HCT116 (cell line): ENCODE measurements around the gene PSMD11. TPM values are rescaled to one million over a fixed set of nuclear protein-coding genes. Genes with fewer than 3 reads are reported as not detected.

Experiments
- ATAC-seq: fragments of 200-7000 bp; cut with Tn5 transposase; 2 replicates; pipeline ENCODE4 v1.9.1; 2020; ENCODE audit warnings: mild to moderate bottlenecking, moderate library complexity
- BruUV-seq: library from RNA; stranded (reverse); fragments of 400-500 nt; replicated peaks from 2 replicates; lab custom pipeline; 2021; lab: Mats Ljungman, UMichigan
- CTCF ChIA-PET: fragments of 300-600 bp; sonication (Branson Sonifier 250); formaldehyde crosslinking; loops from one replicate; lab custom pipeline; 2021; ENCODE audit warnings: antibody characterized with exemption; lab: Charles Lee
- POLR2A ChIA-PET: fragments of 300-600, 350-600 bp; sonication (Branson Sonifier 250); formaldehyde crosslinking; loops from one replicate; lab custom pipeline; 2021; ENCODE audit warnings: antibody characterized with exemption; lab: Charles Lee
- RAD21 ChIA-PET, 2 experiments: fragments of 300-600 bp; sonication (Branson Sonifier 250); formaldehyde crosslinking; loops; one replicate each; lab custom pipeline; 2023; ENCODE audit warnings: low total read pairs in 2 of 2; ENCODE audit not compliant: uncharacterized antibody in 2 of 2, unreplicated experiment in 2 of 2, low non-redundant PET in 1 of 2; lab: Charles Lee
- DNase-seq: peaks from one replicate; pipeline ENCODE4 v3.0.0-alpha.2; 2010; ENCODE audit warnings: low read depth, low spot score
- H2AFZ ChIP-seq: fragments of 200-600 bp; shearing (Covaris generic), sonication (generic); 2 replicates; pipeline ENCODE4 v1.6.1; 2017; ENCODE audit warnings: low read depth, mixed run types, mixed read lengths, antibody characterized with exemption, low read length; ENCODE audit not compliant: poor library complexity, severe bottlenecking
- H3K27ac ChIP-seq: 2 replicates; pipeline ENCODE4 v1.5.1; 2012; ENCODE audit warnings: low read depth, low read length
- H3K27me3 ChIP-seq: fragments of 200-600 bp; sonication (generic); 2 replicates; pipeline ENCODE4 v1.6.1; 2016; ENCODE audit warnings: mixed run types, low read length, mixed read lengths; ENCODE audit not compliant: insufficient read depth
- H3K36me3 ChIP-seq, 2 experiments: fragments of 200-500 bp in 1 of 2; fragments of 200-600 bp in 1 of 2; sonication (Bioruptor generic) in 1 of 2; sonication (generic) in 1 of 2; 2 replicates each; pipeline versions ENCODE4 v1.5.1 to v1.6.1; 2014 to 2016; ENCODE audit warnings: low read length in 2 of 2, inconsistent platforms in 1 of 2, mixed read lengths in 1 of 2, mixed run types in 1 of 2; ENCODE audit not compliant: insufficient read depth in 2 of 2, control insufficient read depth in 1 of 2
- H3K4me1 ChIP-seq, 2 experiments: fragments of 200-600 bp in 1 of 2; sonication (generic) in 1 of 2; 2 replicates each; pipeline versions ENCODE4 v1.5.1 to v1.6.1; 2012 to 2017; ENCODE audit warnings: low read length in 2 of 2, inconsistent platforms in 1 of 2, mild to moderate bottlenecking in 1 of 2, mixed read lengths in 1 of 2, mixed run types in 1 of 2, moderate library complexity in 1 of 2; ENCODE audit not compliant: insufficient read depth in 2 of 2, control insufficient read depth in 1 of 2
- H3K4me2 ChIP-seq: fragments of 200-600 bp; sonication (generic); 2 replicates; pipeline ENCODE4 v1.6.1; 2017; ENCODE audit warnings: mixed run types, low read length, mixed read lengths
- H3K4me3 ChIP-seq, 2 experiments: fragments of 200-600 bp in 1 of 2; sonication (generic) in 1 of 2; replicated peaks in 1 of 2; 2 replicates each; pipeline ENCODE4 v1.5.1; 2011 to 2016; ENCODE audit warnings: low read length in 2 of 2, control low read depth in 1 of 2, low read depth in 1 of 2, mild to moderate bottlenecking in 1 of 2, mixed read lengths in 1 of 2, mixed run types in 1 of 2
- H3K79me2 ChIP-seq: fragments of 200-600 bp; sonication (generic); 2 replicates; pipeline ENCODE4 v1.6.1; 2017; ENCODE audit warnings: mild to moderate bottlenecking, mixed run types, low read length, moderate library complexity, mixed read lengths; ENCODE audit not compliant: insufficient read depth
- H3K9ac ChIP-seq: fragments of 200-600 bp; sonication (generic); 2 replicates; pipeline ENCODE4 v1.6.1; 2016; ENCODE audit warnings: low read length, mixed read lengths
- H3K9me2 ChIP-seq: fragments of 200-600 bp; sonication (generic), shearing (Covaris generic); 2 replicates; pipeline ENCODE4 v1.6.1; 2017; ENCODE audit warnings: mixed run types, mild to moderate bottlenecking, moderate library complexity; ENCODE audit not compliant: insufficient read depth
- H3K9me3 ChIP-seq, 2 experiments: fragments of 200-500 bp in 1 of 2; fragments of 200-600 bp in 1 of 2; sonication (Bioruptor generic) in 1 of 2; sonication (generic) in 1 of 2; 2 replicates each; pipeline ENCODE4 v1.6.1; 2014 to 2017; ENCODE audit warnings: low read length in 2 of 2, mixed read lengths in 2 of 2, inconsistent platforms in 1 of 2, low read depth in 1 of 2, mild to moderate bottlenecking in 1 of 2, mixed run types in 1 of 2, moderate library complexity in 1 of 2; ENCODE audit not compliant: control insufficient read depth in 1 of 2, insufficient read depth in 1 of 2
- H4K20me1 ChIP-seq: fragments of 200-600 bp; sonication (generic), shearing (Covaris generic); 2 replicates; pipeline ENCODE4 v1.6.1; 2017; ENCODE audit warnings: mixed run types, mild to moderate bottlenecking, moderate library complexity; ENCODE audit not compliant: insufficient read depth
- CTCF ChIP-seq, 3 experiments: fragments of 200-600 bp in 1 of 3; sonication (generic) in 1 of 3; IDR thresholded peaks in 2 of 3; conservative IDR thresholded peaks in 1 of 3; 2 replicates each; pipeline ENCODE4 v1.5.1; 2012 to 2017; ENCODE audit warnings: low read depth in 2 of 3, low read length in 2 of 3, antibody characterized with exemption in 1 of 3, borderline replicate concordance in 1 of 3, control low read depth in 1 of 3, mild to moderate bottlenecking in 1 of 3, mixed read lengths in 1 of 3, mixed run types in 1 of 3, moderate library complexity in 1 of 3; ENCODE audit not compliant: insufficient read depth in 1 of 3
- EZH2phosphoT487 ChIP-seq: fragments of 200-600 bp; IDR thresholded peaks from 2 replicates; pipeline ENCODE4 v1.6.1; 2018; ENCODE audit warnings: antibody characterized with exemption, borderline replicate concordance
- MAX ChIP-seq: IDR thresholded peaks from 2 replicates; pipeline ENCODE4 v1.6.1; 2012
- POLR2AphosphoS5 ChIP-seq: IDR thresholded peaks from 2 replicates; pipeline ENCODE4 v1.6.1; 2011; ENCODE audit warnings: mild to moderate bottlenecking, low read depth, low read length, moderate library complexity
- SIN3A ChIP-seq: IDR thresholded peaks from 2 replicates; pipeline ENCODE4 v1.6.1; 2012; ENCODE audit warnings: low read depth
- YY1 ChIP-seq: IDR thresholded peaks from 2 replicates; pipeline ENCODE4 v1.6.1; 2011; ENCODE audit warnings: low read length, low read depth, moderate library complexity, mild to moderate bottlenecking; ENCODE audit not compliant: insufficient replicate concordance; ENCODE audit errors: extremely low read depth
- intact Hi-C: fragments of 100-400 bp; cut with micrococcal nuclease; formaldehyde crosslinking; loops from 2 replicates; pipeline ENCODE4 v1.10.0; 2022
- total RNA-seq: library from RNA; stranded (reverse); gene quantifications from one replicate; pipeline ENCODE4 v1.2.1, GENCODE V29; 2021; ENCODE audit not compliant: unreplicated experiment

PSMD11 gene
- total RNA-seq, 1 experiment from 2014 or later: 143 TPM

GRCh38 chr17:32502710-32503109 is 58.4 kb downstream of the PSMD11 start:
- no peaks in the 10 kb centered on the region for H3K36me3 ChIP-seq
- H3K79me2 ChIP-seq: no peaks in the 10 kb centered on the region
- RAD21 ChIA-PET: no interaction called here
- CTCF ChIA-PET: no interaction called here
- H3K4me3 ChIP-seq: no peak overlapping the region
- BruUV-seq: no TSS peak
- no peak for TF ChIP-seq EZH2phosphoT487
- no peak for TF ChIP-seq POLR2AphosphoS5
- no peak for TF ChIP-seq SIN3A
- no peak for TF ChIP-seq CTCF (IDR thresholded peaks at IDR 0.05 in 2 of 3, conservative IDR thresholded peaks at IDR 0.05 in 1 of 3; ENCODE audit: borderline replicate concordance in 1 of 3, insufficient read depth in 1 of 3, low read depth in 2 of 3, low read length in 2 of 3)
- TF ChIP-seq YY1: no peak
- no peak for TF ChIP-seq MAX
- H3K4me2 ChIP-seq: peak overlapping the region; percentile 72
- DNase-seq (no peak), ATAC-seq (no peak)
- no peaks in the 10 kb centered on the region for H3K9me2 ChIP-seq
- H4K20me1 ChIP-seq: no peaks in the 10 kb centered on the region
- H3K4me1 ChIP-seq: peaks cover 27 to 36% of the 10 kb centered on the region in 2 experiments
- H3K27me3 ChIP-seq: no peaks in the 10 kb centered on the region
- no peaks in the 10 kb centered on the region for H3K9me3 ChIP-seq
- 0 out of 2 replicates have a peak overlapping the region, but pooled peaks have one; percentile 20 for H3K9ac ChIP-seq
- H3K27ac ChIP-seq: no peak overlapping the region
- H2AFZ ChIP-seq: no peak overlapping the region
- intact Hi-C loops: no loop called here
- POLR2A ChIA-PET: no interaction called here
